Measurements from ENCODE around the gene KPNB1.

DNA sequence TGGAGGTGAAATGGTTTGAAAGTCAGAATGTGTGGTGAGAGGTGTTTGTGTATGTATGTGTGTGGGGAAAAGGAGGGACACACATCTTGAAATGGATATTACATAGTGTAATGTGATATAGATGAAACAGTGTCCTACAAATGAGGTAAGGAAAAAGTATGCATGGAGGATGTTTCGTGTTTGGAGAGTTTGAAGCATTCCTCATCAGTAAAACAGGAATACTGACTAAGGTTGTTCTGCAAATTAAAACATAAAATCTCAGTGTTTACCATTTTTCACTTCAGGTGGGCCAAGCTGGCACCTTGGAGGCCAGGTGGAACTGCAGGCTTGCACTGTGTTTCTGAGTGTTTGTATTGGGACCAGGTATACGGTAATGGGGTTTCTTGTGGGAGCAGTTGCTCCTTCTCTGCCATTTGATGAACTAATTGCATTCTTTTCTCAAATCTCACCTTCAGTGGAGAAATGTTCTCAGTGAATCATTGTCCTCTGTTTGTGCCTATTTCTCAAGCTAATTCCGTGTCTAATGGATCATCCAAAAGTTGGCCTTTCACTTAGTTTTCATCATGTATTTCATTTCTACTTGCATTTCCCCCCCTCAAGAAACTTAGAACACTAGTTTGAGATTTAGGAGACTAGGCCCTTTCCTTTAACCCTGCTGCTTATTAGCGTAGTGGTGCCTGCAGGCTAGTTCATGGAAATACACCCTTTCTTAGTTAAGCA, 36.0 kb downstream of the KPNB1 start:
- TF ChIP-seq, protein P1, sequence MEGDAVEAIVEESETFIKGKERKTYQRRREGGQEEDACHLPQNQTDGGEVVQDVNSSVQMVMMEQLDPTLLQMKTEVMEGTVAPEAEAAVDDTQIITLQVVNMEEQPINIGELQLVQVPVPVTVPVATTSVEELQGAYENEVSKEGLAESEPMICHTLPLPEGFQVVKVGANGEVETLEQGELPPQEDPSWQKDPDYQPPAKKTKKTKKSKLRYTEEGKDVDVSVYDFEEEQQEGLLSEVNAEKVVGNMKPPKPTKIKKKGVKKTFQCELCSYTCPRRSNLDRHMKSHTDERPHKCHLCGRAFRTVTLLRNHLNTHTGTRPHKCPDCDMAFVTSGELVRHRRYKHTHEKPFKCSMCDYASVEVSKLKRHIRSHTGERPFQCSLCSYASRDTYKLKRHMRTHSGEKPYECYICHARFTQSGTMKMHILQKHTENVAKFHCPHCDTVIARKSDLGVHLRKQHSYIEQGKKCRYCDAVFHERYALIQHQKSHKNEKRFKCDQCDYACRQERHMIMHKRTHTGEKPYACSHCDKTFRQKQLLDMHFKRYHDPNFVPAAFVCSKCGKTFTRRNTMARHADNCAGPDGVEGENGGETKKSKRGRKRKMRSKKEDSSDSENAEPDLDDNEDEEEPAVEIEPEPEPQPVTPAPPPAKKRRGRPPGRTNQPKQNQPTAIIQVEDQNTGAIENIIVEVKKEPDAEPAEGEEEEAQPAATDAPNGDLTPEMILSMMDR (IDR thresholded peaks at IDR 0.05) = no peak
- no peak for TF ChIP-seq POLR2AphosphoS5 (IDR thresholded peaks at IDR 0.05)
